ENCODE measurements around the gene PCDH9. TPM values are rescaled to one million over a fixed set of nuclear protein-coding genes. Genes with fewer than 3 reads are reported as not detected.

Gene PCDH9
- total RNA-seq, 1 donor from 2014 or later, result 4.2 TPM

DNA sequence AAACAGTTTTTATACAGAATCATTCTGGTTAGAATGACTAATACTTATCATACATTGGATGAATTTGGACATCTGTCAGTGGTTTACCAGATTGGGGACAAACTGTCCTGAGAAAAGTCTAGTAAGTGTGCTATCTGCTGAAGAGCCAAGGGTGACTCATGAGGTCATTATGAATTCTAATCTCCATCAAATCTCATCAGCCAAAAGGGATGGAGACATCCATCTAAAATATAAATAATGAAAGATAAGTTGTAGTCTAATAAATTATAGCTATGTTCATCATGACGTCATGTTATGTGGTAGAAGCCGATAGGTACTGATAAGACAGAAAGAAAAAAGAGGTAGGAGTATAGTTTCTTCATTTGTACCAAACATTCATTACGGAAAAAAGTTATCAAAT, 804.4 kb downstream of the PCDH9 start:
- no peak for DNase-seq (ENCODE audit: low spot score)

DNA sequence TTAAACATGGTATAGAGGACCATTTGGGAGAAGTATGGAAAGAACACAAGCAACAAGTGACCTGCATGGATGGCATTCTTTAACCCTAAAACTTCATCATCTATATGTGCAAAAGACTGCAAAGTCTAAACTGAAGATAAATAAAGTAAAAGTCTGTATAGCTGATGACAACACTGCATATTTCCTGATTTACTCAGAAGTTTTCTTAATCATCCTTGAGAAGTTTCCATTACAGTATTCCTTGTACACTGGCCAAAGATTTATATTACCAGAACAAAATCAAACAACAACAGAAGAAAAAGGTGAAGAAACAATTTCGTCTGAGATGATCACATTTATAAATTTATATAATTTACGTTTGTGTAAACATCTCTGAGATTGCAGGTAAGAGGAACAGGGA, 805.7 kb downstream of the PCDH9 start:
- DNase-seq (ENCODE audit: low spot score), result no peak

DNA sequence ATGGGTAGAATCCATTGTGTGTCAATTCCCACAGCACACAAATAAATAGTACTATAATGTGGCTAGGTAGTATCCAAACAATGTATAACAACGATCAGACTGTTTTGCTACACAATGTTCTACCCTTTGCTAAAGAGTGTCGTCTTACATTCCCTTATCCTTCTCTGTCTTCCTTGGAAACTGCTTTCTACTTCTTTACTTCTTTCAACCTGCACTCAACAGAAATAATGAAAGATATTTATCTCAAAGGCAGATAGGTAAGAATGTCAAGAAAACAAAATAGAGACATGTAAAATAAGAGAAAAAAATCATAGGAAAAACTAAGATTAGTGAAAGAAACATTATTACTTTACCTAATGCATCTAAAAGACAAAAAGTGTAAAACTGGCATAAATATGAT, 814.7 kb downstream of the PCDH9 start:
- DNase-seq (ENCODE audit: low spot score), result no peak

DNA sequence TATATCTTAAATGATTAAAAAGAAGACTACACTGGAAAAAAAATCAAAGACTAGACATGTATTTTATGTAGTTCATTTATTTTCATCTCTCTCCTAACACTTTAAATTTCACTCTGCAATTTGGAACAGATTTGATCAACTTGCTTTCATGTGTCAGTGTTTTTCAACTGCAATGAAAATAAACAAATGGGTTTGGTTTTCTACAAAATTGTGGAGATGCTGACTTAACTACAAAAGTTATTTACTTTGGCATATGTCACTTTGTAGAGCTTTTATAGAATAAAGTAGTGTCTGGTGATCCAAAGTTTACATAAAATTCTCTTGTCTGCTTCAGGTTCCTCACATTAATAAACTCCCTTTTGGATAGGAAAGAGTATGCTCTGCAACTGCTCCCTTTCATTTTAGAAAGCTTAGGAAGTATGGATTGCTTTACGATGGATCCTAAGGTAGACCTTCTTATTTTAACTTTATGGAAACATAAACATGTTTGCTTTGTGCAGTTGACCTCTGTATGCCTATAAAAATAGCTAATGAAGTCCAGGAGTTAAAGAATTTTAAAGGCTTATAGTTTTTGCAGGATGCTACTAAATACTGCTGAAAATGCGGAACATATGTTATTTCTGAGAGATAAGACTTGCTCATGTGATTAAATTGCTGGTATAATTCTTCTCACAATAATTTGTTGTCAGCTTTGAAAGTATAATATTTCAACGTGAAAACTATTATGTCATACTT, 815.9 kb downstream of the PCDH9 start:
- DNase-seq (ENCODE audit: low spot score), result no peak

DNA sequence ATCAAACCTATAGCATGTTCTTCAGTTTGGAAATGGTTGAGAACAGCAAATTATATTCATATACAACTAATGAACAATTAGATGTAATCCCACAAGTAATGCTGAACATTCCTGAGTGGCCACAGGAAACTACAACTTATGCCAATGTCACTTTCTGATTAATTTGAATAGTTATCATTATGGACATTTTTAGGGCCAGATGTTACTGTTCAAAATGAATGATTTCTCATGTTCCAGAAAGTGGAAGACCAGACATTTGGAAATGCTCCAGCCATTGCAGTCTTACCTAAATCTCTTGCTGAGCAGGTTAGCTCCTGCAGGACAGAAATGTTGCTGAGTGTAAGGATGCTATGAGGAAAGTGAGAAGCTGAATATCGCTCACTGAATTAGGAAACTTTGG, 819.8 kb downstream of the PCDH9 start:
- DNase-seq (ENCODE audit: low spot score), result no peak

DNA sequence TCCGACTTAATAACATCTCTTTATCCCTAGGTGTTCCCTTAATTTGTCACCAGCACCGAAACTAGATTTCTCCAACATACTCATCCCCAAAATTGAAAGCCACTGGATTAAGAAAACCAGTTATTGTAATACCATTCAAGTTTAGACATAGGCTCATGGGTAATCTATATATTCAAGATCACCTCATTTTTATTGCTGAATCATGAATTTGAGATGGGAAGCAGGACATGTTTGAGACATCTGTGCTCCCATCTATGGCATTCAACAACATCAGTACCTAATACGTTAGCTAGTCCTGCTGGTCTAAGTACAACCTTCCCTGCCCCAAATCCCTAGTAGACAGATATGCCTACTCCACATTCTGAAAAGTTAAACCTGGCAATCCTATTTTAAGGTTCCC, 820.6 kb downstream of the PCDH9 start:
- no peak for DNase-seq (ENCODE audit: low spot score)

DNA sequence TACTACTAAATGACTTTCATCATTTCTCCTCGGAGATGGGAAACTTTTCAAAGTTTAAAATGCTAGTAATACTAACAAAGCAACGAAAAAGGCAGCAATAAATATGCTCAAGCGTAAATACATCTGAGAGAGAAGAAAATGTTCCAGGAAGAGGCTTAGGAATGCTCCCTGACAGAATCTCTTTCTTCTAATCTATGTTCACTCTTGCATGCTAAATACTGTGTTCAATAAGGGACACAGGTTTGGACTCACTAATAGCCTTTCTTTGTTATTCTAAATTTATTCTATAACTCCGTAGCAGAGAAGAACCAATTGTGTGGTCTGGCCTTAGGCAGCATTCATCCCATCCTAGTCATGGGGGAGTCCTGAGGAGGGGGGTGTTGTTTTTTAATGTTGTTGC, 823.0 kb downstream of the PCDH9 start:
- no peak for DNase-seq (ENCODE audit: low spot score)

DNA sequence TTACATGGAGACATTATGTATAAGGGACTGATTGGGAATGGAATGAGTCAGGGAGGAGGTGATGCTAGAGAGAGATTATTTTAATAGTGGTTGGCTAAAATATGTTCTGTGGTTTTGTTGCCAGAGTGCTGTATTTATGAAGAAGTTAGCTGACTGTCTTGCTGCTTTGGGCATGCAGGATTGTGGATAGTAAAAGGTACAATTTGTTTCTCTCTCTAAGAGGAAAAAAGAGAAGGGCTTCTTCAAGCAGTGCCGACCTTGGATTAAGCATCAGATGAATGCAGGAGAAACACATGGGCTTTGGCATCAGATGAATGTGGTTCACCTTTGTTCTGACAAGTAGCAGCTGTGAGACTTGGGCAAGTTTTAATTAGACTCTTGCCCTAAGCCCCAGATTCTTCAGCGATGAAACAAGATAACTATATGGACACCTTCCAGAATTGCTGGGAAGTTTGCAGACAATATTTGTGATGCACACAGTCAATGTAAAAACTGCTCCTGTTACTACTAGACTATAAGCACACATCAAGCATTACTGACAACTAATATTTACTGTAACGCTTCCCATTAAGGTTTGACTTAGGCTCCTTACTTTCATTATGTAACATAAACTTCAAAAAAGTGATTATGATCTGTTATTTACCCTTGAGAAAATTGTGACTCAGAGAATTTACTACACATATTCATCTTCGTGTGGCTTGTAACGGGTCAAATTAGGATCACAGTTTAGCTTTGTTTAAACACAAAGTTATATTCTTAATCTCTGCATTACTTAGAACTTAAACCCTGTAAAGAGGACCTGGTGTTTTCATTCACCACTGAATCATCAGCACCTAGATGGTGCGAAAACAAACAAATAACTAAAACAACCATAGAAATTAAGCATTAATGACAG, 824.0 kb downstream of the PCDH9 start:
- no peak for DNase-seq (ENCODE audit: low spot score)

DNA sequence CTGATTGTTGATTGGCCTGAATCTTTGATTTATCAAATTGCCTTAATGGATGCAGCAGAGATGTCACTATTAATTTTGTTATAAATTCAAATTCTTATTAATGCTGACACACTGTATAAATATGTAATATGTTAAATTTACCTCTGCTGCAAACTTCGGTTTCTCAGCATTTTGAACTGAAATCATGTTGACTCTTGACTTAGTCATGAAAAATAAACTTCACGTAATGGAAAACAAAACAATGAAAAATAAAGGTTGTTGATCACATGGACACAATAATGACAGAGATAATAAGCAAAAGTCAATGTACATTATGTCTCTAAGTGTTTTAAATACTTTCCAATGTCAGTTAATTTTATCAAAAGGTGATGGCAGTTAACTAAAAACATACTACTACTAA, 827.6 kb downstream of the PCDH9 start:
- DNase-seq (ENCODE audit: low spot score), result no peak

DNA sequence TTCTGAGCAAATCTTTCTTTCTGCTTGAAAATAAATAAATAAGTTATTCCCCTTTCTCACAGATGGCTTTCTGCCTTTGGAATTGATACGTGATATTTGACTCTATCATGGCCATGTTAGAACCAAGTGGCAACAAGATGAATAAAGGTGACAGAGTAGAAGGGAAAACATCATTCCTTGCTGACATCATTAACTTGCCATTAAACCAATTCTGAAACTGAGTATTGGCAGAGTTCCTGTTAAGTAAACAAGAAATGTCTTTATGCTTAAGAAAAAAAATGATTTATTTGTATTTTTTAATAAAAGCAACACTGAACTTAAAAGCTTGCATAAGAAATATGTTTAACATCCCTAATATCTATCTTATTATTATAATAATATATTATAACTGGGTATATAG, 828.1 kb downstream of the PCDH9 start:
- DNase-seq (ENCODE audit: low spot score), result no peak

DNA sequence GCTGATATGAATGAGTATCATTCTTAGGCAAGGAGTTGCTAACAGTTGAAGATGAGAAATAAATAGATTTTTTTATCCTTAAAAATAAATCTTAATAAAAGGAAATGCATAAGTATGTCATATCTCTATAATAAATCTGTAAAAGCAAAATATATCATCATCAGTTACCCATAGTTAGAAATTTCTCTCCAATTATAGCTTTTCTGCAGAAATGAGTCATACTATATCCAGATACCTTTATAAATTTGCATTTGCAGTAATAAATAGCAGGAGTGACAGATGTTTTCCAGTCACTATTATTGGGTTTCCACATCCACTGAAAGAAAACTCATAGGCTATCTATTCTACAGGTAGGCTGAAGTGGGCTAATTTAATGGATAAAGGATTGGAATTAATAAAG, 829.8 kb downstream of the PCDH9 start:
- no peak for DNase-seq (ENCODE audit: low spot score)

DNA sequence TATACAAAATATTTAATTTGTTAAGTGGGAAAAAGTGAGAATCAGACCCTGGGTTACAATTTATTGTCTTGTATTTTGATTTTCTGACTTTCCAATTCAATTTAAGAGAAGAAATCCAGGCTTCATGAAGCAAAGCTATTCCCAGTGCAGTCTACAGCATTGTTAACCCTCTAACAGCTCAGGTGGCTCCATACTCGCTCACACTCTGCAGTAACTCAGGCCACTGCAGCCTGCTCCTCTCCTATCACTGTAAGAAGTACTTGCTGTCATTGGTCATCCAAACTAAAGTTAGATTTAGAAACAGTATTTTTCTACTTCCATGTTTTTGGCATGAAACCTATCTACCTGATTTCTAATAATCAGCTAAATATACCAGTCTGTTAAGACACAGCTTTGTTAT, 830.3 kb downstream of the PCDH9 start:
- no peak for DNase-seq (ENCODE audit: low spot score)

DNA sequence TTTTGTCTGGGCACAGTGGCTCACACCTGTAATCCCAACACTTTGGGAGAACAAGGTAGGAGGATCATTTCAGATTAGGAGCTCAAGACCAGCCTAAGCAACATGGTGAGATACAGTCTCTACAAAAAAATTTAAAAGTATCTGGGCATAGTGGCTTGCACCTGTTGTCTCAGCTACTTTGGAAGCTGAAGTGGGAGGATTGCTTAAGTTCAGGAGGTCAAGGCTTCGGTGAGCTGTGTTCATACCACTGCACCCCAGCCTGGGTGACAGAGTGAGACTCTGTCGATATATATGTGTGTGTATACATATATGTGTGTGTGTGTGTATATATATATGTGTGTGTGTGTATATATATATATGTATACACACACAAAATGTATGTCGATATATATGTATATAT, 833.0 kb downstream of the PCDH9 start:
- no peak for DNase-seq (ENCODE audit: low spot score)

DNA sequence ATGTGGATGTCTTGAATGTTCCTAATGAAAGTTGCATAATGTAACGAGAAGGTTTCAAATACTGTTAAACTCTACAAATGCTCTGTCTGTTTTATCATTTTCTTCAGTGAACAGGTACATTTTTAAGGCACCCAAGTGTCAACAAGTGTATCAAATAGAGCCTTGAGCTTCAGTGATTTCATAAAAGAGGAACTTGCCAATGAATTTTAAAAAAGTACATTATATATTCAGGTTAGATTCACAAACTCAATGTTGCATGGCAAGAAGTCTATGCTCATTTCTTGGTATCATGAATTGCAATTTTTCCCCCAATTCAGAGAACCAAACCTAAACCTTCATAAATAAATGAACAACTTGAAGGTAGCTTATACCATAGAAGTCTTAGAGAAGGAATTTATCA, 838.8 kb downstream of the PCDH9 start:
- DNase-seq (ENCODE audit: low spot score), result no peak

DNA sequence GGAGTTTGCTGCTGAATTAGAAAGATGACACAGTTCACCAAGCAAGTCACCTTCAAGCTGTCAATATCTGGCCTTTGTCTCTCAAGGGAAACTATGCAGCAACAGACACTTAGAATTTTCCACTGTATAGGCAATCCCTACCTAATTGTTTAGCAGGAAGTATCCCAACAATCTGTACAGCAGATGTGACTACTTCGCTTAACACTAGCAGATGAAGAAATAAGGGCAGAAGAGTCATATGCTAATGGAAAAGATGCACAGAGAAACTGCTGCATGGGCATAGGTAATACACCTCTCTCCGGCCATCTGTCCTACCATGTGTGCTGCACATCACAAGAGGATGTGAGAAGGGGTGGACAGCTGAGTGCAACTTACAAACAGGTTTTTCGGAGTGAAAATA, 851.2 kb downstream of the PCDH9 start:
- DNase-seq (ENCODE audit: low spot score), result no peak

DNA sequence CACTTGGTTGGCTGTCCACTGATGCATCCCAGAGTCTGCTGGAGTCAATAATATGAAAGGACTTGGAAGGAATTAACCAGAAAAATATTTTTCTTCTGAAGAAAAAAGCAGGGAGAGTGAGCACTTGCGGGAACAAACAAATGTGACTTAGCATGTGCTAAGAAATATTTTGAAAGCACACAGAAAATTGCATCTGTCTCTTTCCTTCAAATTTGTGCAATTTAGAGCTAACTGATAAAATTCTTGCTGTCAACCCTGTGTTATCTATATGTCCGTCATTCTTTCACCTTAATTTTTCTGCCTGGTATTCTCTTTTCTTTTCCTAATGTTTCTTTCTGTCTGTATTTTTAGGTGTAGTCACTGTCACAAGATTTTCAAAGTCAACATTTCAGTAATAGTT, 852.6 kb downstream of the PCDH9 start:
- no peak for DNase-seq (ENCODE audit: low spot score)

DNA sequence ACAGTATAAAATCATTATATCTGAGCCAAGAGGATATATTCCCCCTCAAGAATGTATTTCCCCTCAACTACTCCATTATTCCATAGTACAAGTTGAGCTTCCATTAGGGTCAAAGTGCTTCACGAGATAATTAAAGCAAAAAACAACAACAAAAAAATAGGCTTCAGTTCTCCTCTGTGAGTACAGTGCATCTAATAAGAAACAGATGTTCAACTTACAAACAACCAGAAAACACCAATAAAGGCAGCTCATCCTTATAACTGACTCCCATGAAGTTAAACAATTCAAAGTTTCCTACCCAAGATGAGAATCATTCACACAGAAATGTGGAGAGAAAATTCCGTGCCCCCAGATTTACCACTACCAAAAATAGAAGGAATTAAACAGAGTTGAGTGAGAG, 854.4 kb downstream of the PCDH9 start:
- no peak for DNase-seq (ENCODE audit: low spot score)

DNA sequence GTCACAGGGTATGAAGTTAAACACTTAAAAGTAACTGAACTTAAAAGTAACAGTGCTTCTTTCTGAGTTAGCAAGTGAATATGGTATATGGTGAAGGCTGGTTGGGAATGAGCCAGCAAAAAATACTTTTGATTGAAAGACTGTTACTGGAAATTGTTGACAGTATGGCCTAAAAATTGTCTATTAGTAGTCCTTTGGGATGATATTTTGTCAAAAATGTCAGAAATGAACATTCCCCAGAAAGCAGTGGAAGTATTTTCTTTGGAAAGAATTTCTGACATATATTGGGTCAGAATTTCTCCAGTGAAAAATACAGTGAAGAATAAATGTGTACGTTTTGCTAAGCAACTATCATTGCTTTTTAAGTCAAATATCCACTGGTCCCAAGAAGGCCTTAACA, 860.5 kb downstream of the PCDH9 start:
- no peak for DNase-seq (ENCODE audit: low spot score)

DNA sequence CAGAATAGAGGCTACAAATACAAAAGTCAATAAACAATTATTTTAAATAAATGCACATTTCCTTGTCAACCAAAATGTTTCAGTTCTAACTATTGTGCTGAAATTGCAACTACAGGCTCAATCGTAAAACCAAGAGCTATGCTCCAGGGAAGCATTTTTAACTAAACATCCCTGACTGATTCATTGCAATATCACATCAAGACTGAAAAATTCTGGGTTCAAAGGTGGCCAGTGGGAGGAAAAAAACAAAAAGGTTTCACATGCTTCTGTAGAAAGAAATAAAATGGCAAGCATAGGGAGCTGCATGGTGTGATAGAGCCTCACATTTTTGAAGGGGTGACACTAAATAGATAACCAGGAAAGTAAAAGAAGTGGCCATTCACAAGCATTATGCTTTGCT, 862.8 kb downstream of the PCDH9 start:
- DNase-seq (ENCODE audit: low spot score), result no peak

DNA sequence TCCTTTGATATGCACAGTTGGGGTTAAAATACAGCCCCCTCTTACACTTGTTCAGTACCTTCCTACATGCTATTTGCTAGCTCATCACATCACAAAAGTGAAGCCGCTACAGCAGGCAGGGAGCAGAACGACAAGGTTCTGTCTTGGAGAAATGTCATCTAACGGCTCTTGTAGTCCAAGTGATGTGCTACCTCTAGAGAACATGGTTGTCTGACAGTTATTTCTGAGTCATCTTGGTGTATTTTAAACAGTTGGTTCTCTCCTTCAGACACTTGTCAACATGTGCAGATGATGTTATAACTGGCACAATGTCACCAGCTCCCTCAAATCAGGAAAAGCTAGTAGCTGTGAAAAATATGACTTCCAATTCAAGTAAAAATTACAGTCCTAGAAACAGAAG, 865.0 kb downstream of the PCDH9 start:
- no peak for DNase-seq (ENCODE audit: low spot score)

DNA sequence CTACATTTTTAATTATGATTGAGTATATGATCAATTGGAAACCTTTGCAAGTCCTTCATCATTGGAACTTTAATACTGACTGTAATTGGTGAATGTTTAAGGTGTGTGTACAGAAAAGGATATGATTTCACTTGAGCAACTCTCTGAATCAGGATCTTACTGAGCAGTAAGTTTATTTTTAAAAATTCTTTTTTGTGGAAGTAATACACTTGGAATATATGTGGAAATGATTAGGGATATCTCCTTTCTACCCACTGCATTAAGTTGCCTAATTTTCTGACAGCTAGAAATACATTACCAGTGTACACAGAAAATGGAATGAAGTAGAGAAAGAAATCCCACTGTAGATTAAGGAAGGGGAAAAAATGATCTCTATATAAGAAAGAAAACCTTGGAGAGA, 865.8 kb downstream of the PCDH9 start:
- DNase-seq (ENCODE audit: low spot score), result no peak

DNA sequence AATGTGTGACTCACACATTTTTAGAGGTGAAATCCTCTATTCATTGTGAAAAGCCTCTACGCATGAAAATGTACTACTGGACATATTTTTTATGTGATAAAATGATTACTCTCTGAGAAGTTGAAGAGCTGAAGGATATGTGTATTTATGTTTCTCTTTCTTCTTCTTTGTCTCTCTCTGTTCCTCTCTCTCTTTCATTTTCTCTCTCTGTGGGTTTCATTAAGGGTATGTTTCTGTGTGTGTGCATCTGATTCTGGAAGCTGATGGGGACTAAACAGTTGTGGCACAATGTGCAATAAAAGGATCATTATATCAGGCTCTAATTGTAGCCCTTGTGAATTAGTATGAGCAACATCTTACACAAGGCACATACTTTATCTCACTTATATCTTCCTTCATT, 867.7 kb downstream of the PCDH9 start:
- DNase-seq (ENCODE audit: low spot score), result no peak
